Karpas-422 (cell line): ENCODE measurements around the gene MYL9. TPM values are rescaled to one million over a fixed set of nuclear protein-coding genes. Genes with fewer than 3 reads are reported as not detected.
"Not testable (repeated sequence)": the region's sequence is repeated elsewhere in the genome, so short reads cannot be mapped to it uniquely, and the experiment has no call there.

Experiments used
- DNase-seq: peaks from one replicate; pipeline ENCODE4 v3.0.0-alpha.2; 2015
- H2AFZ ChIP-seq: fragments of 200-600 bp; sonication (generic); 2 replicates; pipeline ENCODE4 v1.6.1; 2014; ENCODE audit warnings: antibody characterized with exemption, low read length, mixed read lengths
- H3K27ac ChIP-seq: fragments of 200-600 bp; sonication (generic); 2 replicates; pipeline ENCODE4 v1.5.1; 2014; ENCODE audit warnings: mild to moderate bottlenecking, low read length, moderate library complexity
- H3K27me3 ChIP-seq: fragments of 200-600 bp; sonication (generic); 2 replicates; pipeline ENCODE4 v1.6.1; 2014; ENCODE audit warnings: low read length, mixed read lengths
- H3K36me3 ChIP-seq: fragments of 200-600 bp; sonication (generic); 2 replicates; pipeline ENCODE4 v1.6.1; 2014; ENCODE audit warnings: low read length, mixed read lengths; ENCODE audit not compliant: insufficient read depth
- H3K4me1 ChIP-seq: fragments of 200-600 bp; sonication (generic); 2 replicates; pipeline ENCODE4 v1.6.1; 2014; ENCODE audit warnings: mild to moderate bottlenecking, low read length, mixed read lengths
- H3K4me2 ChIP-seq: fragments of 200-600 bp; sonication (generic); 2 replicates; pipeline ENCODE4 v1.6.1; 2014; ENCODE audit warnings: low read length, low read depth, mild to moderate bottlenecking; ENCODE audit not compliant: poor library complexity, severe bottlenecking
- H3K4me3 ChIP-seq: fragments of 200-600 bp; sonication (generic); 2 replicates; pipeline ENCODE4 v1.5.1; 2014; ENCODE audit warnings: mild to moderate bottlenecking, antibody characterized with exemption, low read length, mixed read lengths
- H3K79me2 ChIP-seq: fragments of 200-600 bp; sonication (generic); 2 replicates; pipeline ENCODE4 v1.6.1; 2014; ENCODE audit warnings: mild to moderate bottlenecking, low read length, mixed read lengths
- H3K9ac ChIP-seq: fragments of 200-600 bp; sonication (generic); 2 replicates; pipeline ENCODE4 v1.6.0; 2014; ENCODE audit warnings: low read length
- H3K9me2 ChIP-seq: fragments of 200-600 bp; sonication (generic), shearing (Covaris generic); replicated peaks from 2 replicates; pipeline ENCODE4 v1.6.0; 2014; ENCODE audit warnings: mild to moderate bottlenecking, low read length, moderate library complexity; ENCODE audit not compliant: insufficient read depth
- H3K9me3 ChIP-seq: fragments of 300-700, 200-600 bp; sonication (generic); 2 replicates; pipeline ENCODE4 v1.6.1; 2014; ENCODE audit warnings: low read length, mixed read lengths
- H4K20me1 ChIP-seq: fragments of 200-600 bp; sonication (generic); 2 replicates; pipeline ENCODE4 v1.6.1; 2014; ENCODE audit warnings: mild to moderate bottlenecking, antibody characterized with exemption, low read length, low read depth; ENCODE audit not compliant: insufficient read depth
- total RNA-seq: library from RNA; depleted of rRNA; stranded (reverse); fragments of >200 nt; shearing (Covaris generic); gene quantifications from 2 replicates; pipeline ENCODE4 v1.2.3, GENCODE V29; 2014; ENCODE audit warnings: low replicate concordance

Gene MYL9
- total RNA-seq, 1 experiment from 2014 or later = not detected

DNA sequence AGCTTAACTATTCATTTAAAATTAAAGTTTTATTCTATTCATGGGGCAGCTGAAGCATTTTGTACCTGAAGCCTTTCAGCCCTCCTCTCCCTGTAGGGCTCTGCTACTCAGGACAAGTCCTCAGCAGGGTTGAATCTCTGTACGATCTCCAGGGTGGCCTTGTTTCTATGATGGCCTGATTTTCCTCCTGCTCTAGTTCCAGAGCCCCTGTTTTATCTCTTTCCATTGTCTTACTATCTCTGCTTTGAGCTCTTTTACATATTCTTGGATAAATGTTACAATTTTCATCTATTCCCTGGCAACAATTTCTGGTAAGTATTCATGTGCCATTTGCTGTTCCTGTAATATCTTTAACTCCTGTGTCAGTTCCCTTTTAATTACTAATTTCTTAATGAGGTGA, 19.8 kb upstream of the MYL9 start:
- no peaks in the 10 kb centered on the region for H3K9me2 ChIP-seq
- H4K20me1 ChIP-seq = no peaks in the 10 kb centered on the region
- H3K4me1 ChIP-seq = no peaks in the 10 kb centered on the region
- H2AFZ ChIP-seq = no peak overlapping the region
- H3K36me3 ChIP-seq = no peaks in the 10 kb centered on the region
- H3K4me2 ChIP-seq = no peak overlapping the region
- no peak overlapping the region for H3K4me3 ChIP-seq
- no peaks in the 10 kb centered on the region for H3K9me3 ChIP-seq
- H3K79me2 ChIP-seq = no peaks in the 10 kb centered on the region
- no peaks in the 10 kb centered on the region for H3K27me3 ChIP-seq
- no peak for DNase-seq
- H3K27ac ChIP-seq = no peak overlapping the region
- no peak overlapping the region for H3K9ac ChIP-seq

DNA sequence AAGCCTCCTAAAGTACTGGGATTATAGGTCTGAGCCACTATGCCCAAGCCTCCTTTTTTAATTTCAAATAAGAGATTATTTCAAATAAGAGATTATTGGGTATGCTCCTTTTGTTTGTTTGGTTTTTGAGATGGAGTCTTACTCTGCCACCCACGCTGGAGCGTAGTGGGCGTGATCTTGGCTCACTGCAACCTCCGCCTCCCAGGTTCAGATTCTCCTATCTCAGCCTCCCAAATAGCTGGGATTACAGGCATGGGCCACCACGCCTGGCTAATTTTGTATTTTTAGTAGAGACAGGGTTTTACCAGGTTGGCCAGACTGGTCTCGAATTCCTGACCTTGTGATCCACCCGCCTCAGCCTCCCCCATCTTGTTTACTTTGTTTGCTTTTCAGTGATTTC, 18.9 kb upstream of the MYL9 start:
- H3K9me3 ChIP-seq, H3K9ac ChIP-seq, H3K27me3 ChIP-seq, H3K4me1 ChIP-seq, H3K79me2 ChIP-seq, H3K4me3 ChIP-seq, H3K9me2 ChIP-seq, H3K4me2 ChIP-seq, DNase-seq, H4K20me1 ChIP-seq, H3K27ac ChIP-seq, H2AFZ ChIP-seq, H3K36me3 ChIP-seq: not testable (repeated sequence)

DNA sequence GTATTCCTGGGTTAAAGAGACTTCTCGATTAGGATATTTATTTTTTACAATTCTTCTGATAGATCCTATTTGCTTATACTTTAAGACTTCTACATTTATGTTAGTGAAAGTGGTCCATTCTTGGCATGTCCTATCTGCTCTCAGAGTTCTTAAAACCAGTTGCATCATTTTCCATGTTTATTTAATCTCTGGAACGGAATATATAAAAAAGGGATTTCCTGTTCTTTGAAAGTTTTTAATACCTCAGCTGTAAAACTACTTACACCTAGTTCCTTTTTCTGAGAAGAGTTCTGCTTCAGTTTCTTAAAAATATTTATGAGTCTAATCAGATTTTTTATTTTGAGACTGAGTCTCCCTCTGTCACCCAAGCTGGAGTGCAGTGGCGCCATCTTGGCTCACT, 18.0 kb upstream of the MYL9 start:
- Histone ChIP-seq H2AFZ (no peak overlapping the region), H3K36me3 (no peaks in the 10 kb centered on the region), H4K20me1 (no peaks in the 10 kb centered on the region), H3K9ac (no peak overlapping the region), H3K79me2 (no peaks in the 10 kb centered on the region), H3K27me3 (no peaks in the 10 kb centered on the region), H3K4me2 (no peak overlapping the region), H3K27ac (no peak overlapping the region), H3K4me1 (no peaks in the 10 kb centered on the region), H3K9me3 (no peaks in the 10 kb centered on the region), H3K9me2 (no peaks in the 10 kb centered on the region), H3K4me3 (no peak overlapping the region)
- DNase-seq = no peak

DNA sequence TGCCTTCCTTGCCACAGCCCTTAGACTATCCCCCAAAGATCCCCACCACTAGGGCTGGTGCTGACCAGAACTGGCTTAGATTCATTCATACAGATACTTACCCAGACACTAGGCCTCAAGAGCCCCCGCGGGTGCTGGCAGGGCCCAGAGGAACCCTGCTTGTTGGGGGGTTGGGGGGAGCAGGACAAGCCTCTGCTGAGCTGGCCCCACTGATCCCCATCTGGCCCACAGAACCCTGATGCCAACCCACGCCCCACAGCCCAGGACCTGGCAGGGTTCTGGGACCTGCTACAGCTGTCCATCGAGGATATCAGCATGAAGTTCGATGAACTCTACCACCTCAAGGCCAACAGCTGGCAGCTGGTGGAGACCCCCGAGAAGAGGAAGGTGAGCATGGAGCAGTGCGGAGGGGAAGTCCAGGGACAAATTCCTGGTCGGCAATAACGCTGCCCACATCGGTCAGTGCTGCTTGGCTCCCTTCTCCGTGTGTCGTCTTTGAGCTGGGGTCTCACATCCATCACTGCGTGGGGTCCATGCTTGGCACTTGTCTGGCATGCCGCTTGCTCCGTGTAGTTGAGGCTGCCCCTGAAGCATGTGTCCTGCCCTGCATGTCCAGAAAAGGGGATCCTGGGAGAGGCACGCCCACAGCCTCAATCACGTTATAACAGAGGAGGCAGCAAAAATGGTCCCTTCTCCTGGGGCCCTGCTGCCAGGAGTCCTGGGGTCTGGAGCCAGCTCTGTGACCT, 15.5 kb upstream of the MYL9 start:
- no peak overlapping the region for H3K4me2 ChIP-seq
- H3K27ac ChIP-seq = no peak overlapping the region
- no peak for DNase-seq
- H3K4me1 ChIP-seq = no peaks in the 10 kb centered on the region
- H2AFZ ChIP-seq = no peak overlapping the region
- no peaks in the 10 kb centered on the region for H3K9me3 ChIP-seq
- no peaks in the 10 kb centered on the region for H3K27me3 ChIP-seq
- H3K36me3 ChIP-seq = no peaks in the 10 kb centered on the region
- H3K9ac ChIP-seq = no peak overlapping the region
- no peaks in the 10 kb centered on the region for H3K9me2 ChIP-seq
- H3K79me2 ChIP-seq = peaks cover 5% of the 10 kb centered on the region; the same call in 1 of the 2 replicates
- no peaks in the 10 kb centered on the region for H4K20me1 ChIP-seq
- H3K4me3 ChIP-seq = no peak overlapping the region

DNA sequence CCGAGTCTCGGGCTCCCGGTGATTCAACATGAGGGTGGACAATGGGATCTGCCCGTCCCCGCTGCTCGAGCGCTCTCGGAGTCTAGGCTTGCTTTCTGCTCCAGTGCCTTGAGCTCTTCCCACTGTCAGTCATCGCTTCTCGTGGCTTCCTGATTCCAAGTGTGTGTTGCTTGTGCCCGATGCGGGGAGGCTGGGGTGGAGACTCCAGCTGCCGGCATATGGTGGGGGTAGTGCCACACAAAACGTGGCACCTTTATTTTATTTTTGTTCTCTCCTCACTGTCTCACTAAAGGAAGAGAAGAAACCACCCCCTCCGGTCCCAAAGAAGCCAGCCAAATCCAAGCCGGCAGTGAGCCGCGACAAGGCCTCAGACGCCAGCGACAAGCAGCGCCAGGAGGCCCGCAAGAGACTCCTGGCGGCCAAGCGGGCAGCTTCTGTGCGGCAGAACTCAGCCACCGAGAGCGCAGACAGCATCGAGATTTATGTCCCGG, 14.8 kb upstream of the MYL9 start:
- H3K27ac ChIP-seq = no peak overlapping the region
- DNase-seq = no peak
- H3K27me3 ChIP-seq = no peaks in the 10 kb centered on the region
- H3K4me2 ChIP-seq = no peak overlapping the region
- no peaks in the 10 kb centered on the region for H3K9me3 ChIP-seq
- H3K4me1 ChIP-seq = no peaks in the 10 kb centered on the region
- no peaks in the 10 kb centered on the region for H3K36me3 ChIP-seq
- no peak overlapping the region for H2AFZ ChIP-seq
- peaks cover 5% of the 10 kb centered on the region; the same call in 1 of the 2 replicates for H3K79me2 ChIP-seq
- H3K9ac ChIP-seq = no peak overlapping the region
- H3K4me3 ChIP-seq = no peak overlapping the region
- H3K9me2 ChIP-seq = no peaks in the 10 kb centered on the region
- H4K20me1 ChIP-seq = no peaks in the 10 kb centered on the region

DNA sequence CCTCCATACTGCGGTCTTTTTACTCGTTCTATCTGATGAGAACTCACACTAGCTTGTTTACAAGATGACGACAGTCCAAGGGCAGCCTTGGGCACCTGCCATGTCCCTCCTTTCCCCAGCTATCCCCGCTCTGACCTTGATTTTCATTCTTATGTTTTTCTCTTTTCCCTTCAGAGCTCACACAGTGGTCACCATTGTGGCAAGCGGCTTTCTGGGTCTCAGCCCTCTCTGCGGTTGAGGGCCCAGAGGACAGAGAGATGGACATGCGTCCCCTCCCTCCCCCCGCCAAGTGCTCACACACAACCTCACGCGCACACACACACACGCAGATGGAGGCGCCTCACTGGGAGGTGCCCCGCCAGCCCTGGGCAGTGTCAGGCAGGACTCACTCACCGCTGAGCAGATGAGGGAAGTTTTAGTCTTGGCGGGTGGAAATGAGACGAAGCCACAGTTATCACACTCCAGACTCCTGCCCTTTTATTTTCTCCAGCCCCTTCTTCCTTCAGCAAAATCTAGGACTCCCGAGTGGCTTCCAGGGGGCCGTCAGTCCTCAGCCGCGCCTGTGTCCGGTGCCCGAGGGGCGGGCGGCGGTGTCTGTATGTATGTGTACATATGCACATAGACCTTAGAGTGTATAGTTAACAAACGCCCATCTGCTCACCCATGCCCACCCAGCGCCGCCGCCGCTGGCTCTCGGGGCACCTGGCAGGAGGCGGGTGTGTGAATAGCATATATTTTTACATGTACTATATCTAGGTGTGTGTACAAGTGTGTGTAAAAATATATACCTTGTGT, 13.8 kb upstream of the MYL9 start:
- Histone ChIP-seq H3K4me3 (no peak overlapping the region), H4K20me1 (no peaks in the 10 kb centered on the region), H3K9me2 (no peaks in the 10 kb centered on the region), H3K4me2 (no peak overlapping the region), H3K36me3 (no peaks in the 10 kb centered on the region), H3K27me3 (no peaks in the 10 kb centered on the region), H3K27ac (no peak overlapping the region), H3K9me3 (no peaks in the 10 kb centered on the region), H3K9ac (no peak overlapping the region), H3K79me2 (peaks cover 5% of the 10 kb centered on the region; the same call in 1 of the 2 replicates), H3K4me1 (no peaks in the 10 kb centered on the region), H2AFZ (no peak overlapping the region)
- no peak for DNase-seq

DNA sequence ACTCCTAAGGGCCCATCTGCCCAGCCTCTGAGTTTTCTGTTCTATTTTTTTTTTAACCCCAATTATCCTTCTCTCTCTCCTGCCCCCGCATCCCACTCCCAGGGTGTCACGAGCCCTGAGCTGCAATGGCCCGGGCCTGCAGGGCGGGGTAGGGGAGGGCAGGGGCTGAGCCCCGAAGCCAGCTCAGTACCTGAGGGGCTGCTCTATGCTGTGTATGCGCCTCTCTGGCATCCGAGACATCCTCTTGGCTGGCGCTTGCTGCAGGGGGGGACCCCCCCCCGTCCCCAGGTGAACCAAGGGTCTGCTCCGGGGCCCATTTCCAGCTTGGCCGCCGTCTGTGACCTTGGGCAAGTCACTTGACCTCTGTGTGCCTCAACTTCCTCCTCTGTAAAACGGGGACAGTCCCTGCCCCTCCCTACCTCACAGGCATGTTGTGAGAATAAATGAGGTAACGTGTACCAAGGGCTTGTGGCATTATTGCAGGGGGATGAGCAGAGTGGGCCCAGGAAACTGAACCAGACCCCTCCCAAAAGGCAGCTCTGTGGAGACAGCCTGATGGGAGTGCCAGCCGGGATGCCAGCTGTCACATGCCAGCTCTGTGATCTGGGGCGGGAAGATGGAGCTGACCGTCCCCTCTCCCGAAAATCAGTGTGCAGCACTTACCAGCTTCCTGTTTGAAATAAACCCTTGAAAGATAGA, 13.0 kb upstream of the MYL9 start:
- Histone ChIP-seq H3K79me2 (peaks cover 6% of the 10 kb centered on the region), H3K27ac (no peak overlapping the region), H3K27me3 (no peaks in the 10 kb centered on the region), H3K36me3 (no peaks in the 10 kb centered on the region), H2AFZ (no peak overlapping the region), H3K9me3 (no peaks in the 10 kb centered on the region), H3K4me2 (no peak overlapping the region), H3K4me3 (no peak overlapping the region), H3K9ac (no peak overlapping the region), H3K9me2 (no peaks in the 10 kb centered on the region), H4K20me1 (no peaks in the 10 kb centered on the region), H3K4me1 (no peaks in the 10 kb centered on the region)
- no peak for DNase-seq

DNA sequence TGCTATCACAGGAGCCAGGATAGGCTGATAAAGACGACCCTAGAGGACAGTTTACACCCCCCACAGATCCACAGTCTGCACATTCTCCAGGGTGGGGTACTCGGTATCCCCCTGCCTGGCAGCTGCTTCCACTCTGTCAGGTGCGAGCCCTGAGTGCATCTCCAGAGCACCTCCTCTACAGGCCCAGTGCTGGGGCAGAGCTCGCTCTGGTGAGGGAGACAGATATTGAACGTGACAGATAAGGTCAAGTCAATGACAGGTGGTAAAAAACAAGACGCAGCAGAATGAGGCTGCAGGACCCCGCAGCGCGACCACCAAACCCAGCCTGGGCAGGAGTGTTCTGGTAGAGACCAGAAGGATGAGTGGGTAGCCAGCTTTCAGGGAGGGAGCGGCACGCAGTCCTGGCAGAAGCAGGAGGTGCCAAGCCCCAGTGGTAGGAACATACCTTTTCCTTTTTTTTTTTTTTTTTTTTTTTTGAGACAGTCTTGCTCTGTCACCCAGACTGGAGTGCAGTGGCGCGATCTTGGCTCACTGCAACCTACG, 12.4 kb upstream of the MYL9 start:
- no peak overlapping the region for H3K27ac ChIP-seq
- H3K9ac ChIP-seq = no peak overlapping the region
- no peaks in the 10 kb centered on the region for H3K4me1 ChIP-seq
- H3K36me3 ChIP-seq = no peaks in the 10 kb centered on the region
- no peaks in the 10 kb centered on the region for H4K20me1 ChIP-seq
- DNase-seq = no peak
- H3K9me2 ChIP-seq = no peaks in the 10 kb centered on the region
- no peak overlapping the region for H3K4me2 ChIP-seq
- no peaks in the 10 kb centered on the region for H3K27me3 ChIP-seq
- no peaks in the 10 kb centered on the region for H3K9me3 ChIP-seq
- H3K4me3 ChIP-seq = no peak overlapping the region
- peaks cover 9% of the 10 kb centered on the region for H3K79me2 ChIP-seq
- H2AFZ ChIP-seq = no peak overlapping the region
